Adrenal gland (tissue), 19 donors: ENCODE results near the gene CILP2. TPM values are rescaled to one million over a fixed set of nuclear protein-coding genes. Genes with fewer than 3 reads are reported as not detected.

ENCODE experiments used
- DNase-seq, 7 donors: peaks; one replicate each; pipeline ENCODE4 v3.0.0-alpha.2; 2019 to 2020
- H3K27ac ChIP-seq, 5 donors: fragments of 200-600 bp; sonication (generic) in 4 of 5; 1 replicate in 3 of 5; 2 replicates in 2 of 5; pipeline versions ENCODE4 v1.5.1 to v1.8.0; 2016 to 2020; ENCODE audit warnings: mild to moderate bottlenecking in 1 of 5
- H3K27me3 ChIP-seq: fragments of 200-600 bp; 2 replicates; pipeline ENCODE4 v1.8.0; 2021
- H3K36me3 ChIP-seq, 2 donors: fragments of 200-600 bp; replicated peaks in 1 of 2; 1 replicate in 1 of 2; 2 replicates in 1 of 2; pipeline versions ENCODE4 v1.5.1 to v1.8.0; 2018 to 2022
- H3K4me1 ChIP-seq, 2 donors: fragments of 200-600 bp; replicated peaks in 1 of 2; 1 replicate in 1 of 2; 2 replicates in 1 of 2; pipeline versions ENCODE4 v1.5.1 to v1.8.0; 2018 to 2021
- H3K4me3 ChIP-seq, 4 donors: fragments of 200-600 bp; sonication (generic) in 3 of 4; one replicate each; pipeline ENCODE4 v1.5.1; 2016 to 2018
- H3K9me3 ChIP-seq, 3 donors: fragments of 200-600 bp; sonication (generic) in 1 of 3; replicated peaks in 1 of 3; 1 replicate in 2 of 3; 2 replicates in 1 of 3; pipeline versions ENCODE4 v1.5.1 to v1.8.0; 2016 to 2021
- POLR2A ChIP-seq, 2 donors: fragments of 450-650 bp; IDR thresholded peaks; one replicate each; pipeline ENCODE4 v1.6.1; 2017; ENCODE audit warnings: antibody characterized with exemption in 2 of 2, mild to moderate bottlenecking in 2 of 2, moderate library complexity in 1 of 2
- WGBS, 4 donors: extraction: QIAGEN DNeasy Blood & Tissue Kit in 2 of 4; methylation state at CpG; one replicate each; pipeline versions ENCODE4 v1.1.5 to v1.1.7; 2013 to 2017; 5-methylcytosine and 5-hydroxymethylcytosine counted together
- intact Hi-C, 2 donors: fragments of 100-400 bp; cut with DNase I; formaldehyde crosslinking; loops; one replicate each; pipeline versions ENCODE4 v1.14.1 to v1.15.0; 2022 to 2023
- long read RNA-seq, 10 donors: library from polyadenylated mRNA in 3 of 10; unstranded in 2 of 10; stranded (forward) in 1 of 10; transcript quantifications; one replicate each; pipeline ENCODE4 v2.0.0 and lab custom pipeline, GENCODE V29; 2021 to 2026
- polyA plus RNA-seq, 3 donors: library from polyadenylated mRNA; stranded (reverse); fragments of 200-250 nt in 2 of 3; fragments of 350-450 nt in 1 of 3; fragmentation: Illumina TruSeq in 1 of 3; extraction: RNeasy Lipid Tissue Mini Kit (QIAGEN cat#74804) in 1 of 3; gene quantifications; one replicate each; pipeline ENCODE4 v1.2.3, GENCODE V29; 2013 to 2014
- total RNA-seq, 9 donors: library from RNA; depleted of rRNA in 4 of 9; stranded (reverse); fragments of >200 nt in 4 of 9; fragments of 120-200 nt in 1 of 9; fragmentation: NEBNext Ultra II Directional in 1 of 9; extraction: Animal tissue kit (Norgen Biotek cat#: 25700) in 1 of 9; gene quantifications; one replicate each; pipeline versions ENCODE4 v1.1.0 to v1.2.4, GENCODE V29; 2013 to 2023
- TF ChIP-seq, protein P1 (sequence below), 6 experiments: fragments of 450-650 bp in 4 of 6; fragments of 200-600 bp in 2 of 6; sonication (generic) in 1 of 6; IDR thresholded peaks; 1 replicate in 5 of 6; 2 replicates in 1 of 6; pipeline versions ENCODE4 v1.5.1 to v1.8.0; 2016 to 2021; ENCODE audit warnings: antibody characterized with exemption in 6 of 6, mild to moderate bottlenecking in 2 of 6, moderate library complexity in 1 of 6
- donor health status: healthy with polysubstance abuse.
- donor health status: Bipolar disorder and iron deficiency.
- donor health status: DM: yes; HTN: yes; CAD: no.
- donor health status: DM: no; HTN: no; CAD: no.
- donor health status: DM: no; HTN: no; CAD: no.
- donor health status: DM: yes; HTN: yes; CAD: no.

The CILP2 gene
- under 1 TPM in 2 of 9 donors, not detected in 7; 0.22 to 0.43 TPM for total RNA-seq
- under 1 TPM in 2 of 3 donors, not detected in 1; 0.13 to 0.24 TPM for polyA plus RNA-seq
- long read RNA-seq, donor 1 = 0 reads
- long read RNA-seq, donor 2 = 0 reads
- long read RNA-seq, donor 3 = 0 reads
- long read RNA-seq, donor 4 = 0 reads
- long read RNA-seq, donor 5 = 0 reads
- long read RNA-seq, donor 6 = 0 reads
- long read RNA-seq, donor 7 = 0 reads
- long read RNA-seq, donor 8 = 0 reads
- long read RNA-seq, donor 9 = 0 reads
- long read RNA-seq, donor 10 = 0 reads

GRCh38 chr19:19538061-19538784 is at the start of gene CILP2:
Gene CILP2 (plus strand): TSS chr19:19538265. CDS start chr19:19538350, 85 bp downstream.
- peaks cover 4 to 19% of the 10 kb centered on the region in 2 donors for H3K4me1 ChIP-seq
- no peak for TF ChIP-seq POLR2A (IDR thresholded peaks at IDR 0.05)
- peak in 1 of 7 donors; percentile 37 for DNase-seq
- H3K9me3 ChIP-seq = no peaks in the 10 kb centered on the region
- H3K27me3 ChIP-seq = peaks cover 47% of the 10 kb centered on the region
- H3K4me3 ChIP-seq = peak within 1 kb of the TSS in 1 of 4 donors; percentile 38
- no peak within 1 kb of the TSS for H3K27ac ChIP-seq
- H3K36me3 ChIP-seq = no peaks in the 10 kb centered on the region
- intact Hi-C loops = loop anchor here in 1 of 2 donors (5.0 kb wide), 1 partner anchor 104 kb away; the partner anchor contains the start of gene GMIP
- 2 to 5% (median 4%) methylated on average over 16 to 56 of the region's 56 CpGs for WGBS, 4 donors

DNA sequence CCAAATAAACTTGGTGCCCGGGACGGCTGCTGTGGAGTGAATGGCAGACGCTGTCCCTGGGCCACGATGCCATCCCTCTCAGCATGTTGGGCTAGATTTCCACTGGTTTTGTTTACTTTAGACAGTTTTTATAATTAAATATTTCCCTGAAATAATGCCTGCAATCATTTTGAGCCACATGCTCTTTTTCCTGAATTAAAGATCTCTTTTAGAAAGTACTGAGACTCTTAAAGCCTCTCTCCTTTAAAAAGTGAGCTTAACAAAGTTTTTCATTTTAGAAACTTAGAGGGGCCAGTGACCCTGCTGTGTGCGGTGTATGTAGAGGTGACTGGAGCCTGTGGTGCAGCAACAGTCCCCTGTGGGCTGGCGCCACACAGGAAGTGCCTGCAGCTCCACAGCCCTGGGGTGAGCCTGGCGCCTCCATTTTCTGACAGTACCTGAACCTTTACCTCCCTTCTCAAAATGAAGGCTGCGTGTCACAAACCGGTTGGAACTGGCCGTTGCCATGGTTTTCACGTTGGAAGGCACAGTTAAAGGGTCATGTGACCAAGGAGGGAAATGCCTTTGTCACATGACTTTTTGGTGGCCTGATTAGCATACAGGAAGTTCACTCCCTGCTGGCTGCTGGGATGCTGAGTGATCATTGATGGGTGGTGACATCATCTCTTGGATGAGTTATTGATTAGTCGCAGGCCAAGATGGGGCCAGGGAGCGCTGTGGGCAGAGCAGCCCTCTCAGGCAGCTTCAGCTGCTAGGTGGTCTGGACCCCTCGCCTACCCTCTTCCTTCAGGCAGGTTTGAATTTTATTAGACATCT is 49.0 kb upstream of the CILP2 start:
- H3K36me3 ChIP-seq = peaks cover 0 to 20% of the 10 kb centered on the region in 2 donors
- H3K4me3 ChIP-seq = peak overlapping the region in 1 of 4 donors; percentile 27
- TF ChIP-seq POLR2A (IDR thresholded peaks at IDR 0.05) = peak in 1 of 2 donors; percentile 11
- TF ChIP-seq, protein P1, sequence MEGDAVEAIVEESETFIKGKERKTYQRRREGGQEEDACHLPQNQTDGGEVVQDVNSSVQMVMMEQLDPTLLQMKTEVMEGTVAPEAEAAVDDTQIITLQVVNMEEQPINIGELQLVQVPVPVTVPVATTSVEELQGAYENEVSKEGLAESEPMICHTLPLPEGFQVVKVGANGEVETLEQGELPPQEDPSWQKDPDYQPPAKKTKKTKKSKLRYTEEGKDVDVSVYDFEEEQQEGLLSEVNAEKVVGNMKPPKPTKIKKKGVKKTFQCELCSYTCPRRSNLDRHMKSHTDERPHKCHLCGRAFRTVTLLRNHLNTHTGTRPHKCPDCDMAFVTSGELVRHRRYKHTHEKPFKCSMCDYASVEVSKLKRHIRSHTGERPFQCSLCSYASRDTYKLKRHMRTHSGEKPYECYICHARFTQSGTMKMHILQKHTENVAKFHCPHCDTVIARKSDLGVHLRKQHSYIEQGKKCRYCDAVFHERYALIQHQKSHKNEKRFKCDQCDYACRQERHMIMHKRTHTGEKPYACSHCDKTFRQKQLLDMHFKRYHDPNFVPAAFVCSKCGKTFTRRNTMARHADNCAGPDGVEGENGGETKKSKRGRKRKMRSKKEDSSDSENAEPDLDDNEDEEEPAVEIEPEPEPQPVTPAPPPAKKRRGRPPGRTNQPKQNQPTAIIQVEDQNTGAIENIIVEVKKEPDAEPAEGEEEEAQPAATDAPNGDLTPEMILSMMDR (IDR thresholded peaks at IDR 0.05) = no peak
- peak; percentile 73 to 96 (median 88) for DNase-seq
- no peaks in the 10 kb centered on the region for H3K9me3 ChIP-seq
- 19 to 23% (median 21%) methylated on average over 8 to 14 of the region's 14 CpGs for WGBS, 4 donors
- peaks cover 27 to 47% of the 10 kb centered on the region in 2 donors for H3K4me1 ChIP-seq
- peak overlapping the region; percentile 64 to 87 (median 82) for H3K27ac ChIP-seq
- intact Hi-C loops = loop anchor here in 1 of 2 donors (5.0 kb wide), 1 partner anchor 82 kb away; the partner anchor contains the start of gene GATAD2A
- no peaks in the 10 kb centered on the region for H3K27me3 ChIP-seq

DNA sequence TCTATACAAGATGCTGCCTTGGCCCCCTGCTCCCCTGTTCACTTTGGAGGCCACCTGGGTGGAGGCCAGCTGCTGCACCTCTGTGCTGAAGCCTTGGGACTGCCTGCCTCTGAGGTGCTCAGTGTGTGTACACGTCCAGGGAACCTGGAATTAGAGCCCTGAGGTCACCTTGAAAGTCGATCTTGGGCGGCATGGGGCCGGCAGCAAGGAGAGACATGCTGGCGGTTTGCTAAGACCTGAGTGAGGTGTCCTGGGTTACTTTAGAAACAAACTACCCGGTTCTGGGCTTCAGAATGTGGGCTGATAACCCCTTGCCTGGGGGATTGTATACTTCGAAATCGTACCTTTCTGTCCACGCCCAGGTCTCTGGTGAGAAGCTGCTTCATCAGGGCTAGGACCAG is 48.3 kb upstream of the CILP2 start:
- Histone ChIP-seq H3K27me3 (no peaks in the 10 kb centered on the region), H3K4me1 (peaks cover 27 to 47% of the 10 kb centered on the region in 2 donors), H3K27ac (peak overlapping the region; percentile 64 to 87 (median 82)), H3K9me3 (no peaks in the 10 kb centered on the region), H3K4me3 (no peak overlapping the region), H3K36me3 (peaks cover 0 to 27% of the 10 kb centered on the region in 2 donors)
- WGBS, 4 donors = 49 to 56% (median 51%) methylated on average over 5 to 9 of the region's 9 CpGs
- DNase-seq = peak in 2 of 7 donors; percentile 38 to 39
- TF ChIP-seq, protein P1 (IDR thresholded peaks at IDR 0.05) = no peak
- no peak for TF ChIP-seq POLR2A (IDR thresholded peaks at IDR 0.05)
- intact Hi-C loops = loop anchor here (2.0 to 5.0 kb wide), 3 partner anchors 83 to 123 kb away; partner anchors contain the start of gene GATAD2A (in 1 of the 2)

- Histone ChIP-seq H3K36me3 (peaks cover 0 to 30% of the 10 kb centered on the region in 2 donors), H3K4me1 (peaks cover 27 to 47% of the 10 kb centered on the region in 2 donors), H3K9me3 (no peaks in the 10 kb centered on the region), H3K4me3 (no peak overlapping the region), H3K27ac (peak overlapping the region; percentile 64 to 87 (median 82)), H3K27me3 (no peaks in the 10 kb centered on the region)
- TF ChIP-seq POLR2A (IDR thresholded peaks at IDR 0.05) = no peak
- TF ChIP-seq, protein P1 (IDR thresholded peaks at IDR 0.05) = peak; percentile 70 to 91 (median 88)
- peak; percentile 82 to 95 (median 84) for DNase-seq
- intact Hi-C loops = loop anchor here (2.0 to 5.0 kb wide), 2 partner anchors 123 to 124 kb away; no protein-coding TSS in a partner anchor
- WGBS, 4 donors = 23 to 35% (median 28%) methylated on average over 13 to 20 of the region's 20 CpGs
Measured at GRCh38 chr19:19490214-19490968, 47.7 kb upstream of the CILP2 start.
